ENCODE measurements around the gene WNT3.
A peak's percentile ranks its signal among the peaks of the same experiment; 100 is the strongest.

The WNT3 gene

DNA sequence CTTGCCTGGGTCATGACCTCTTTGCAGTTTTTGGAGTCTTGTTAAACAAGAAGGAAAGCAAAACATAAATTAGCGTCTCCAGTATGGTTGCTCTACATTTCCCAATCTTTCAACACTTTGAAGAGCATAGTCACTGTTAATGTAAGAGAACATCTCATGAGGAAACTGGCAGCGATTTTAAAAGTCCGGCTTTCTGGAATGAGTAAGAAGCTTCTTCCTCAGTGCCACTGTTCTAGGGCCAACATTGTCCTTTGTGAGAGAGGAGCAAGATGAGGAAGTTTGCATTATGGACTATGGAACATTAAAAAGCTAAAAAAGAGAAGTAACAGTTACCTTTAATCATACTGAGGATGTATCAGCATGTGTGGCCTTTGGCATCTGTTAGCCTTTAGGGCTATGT, 73.1 kb downstream of the WNT3 start:
- POLR2A ChIA-PET, result no interaction called here
- CTCF ChIA-PET, result no interaction called here
- TF ChIP-seq FOXM1 (IDR thresholded peaks at IDR 0.05; ENCODE audit: borderline replicate concordance) (no peak), ELF4 (IDR thresholded peaks at IDR 0.05) (no peak), SP1 (IDR thresholded peaks at IDR 0.05) (no peak), NFRKB (IDR thresholded peaks at IDR 0.05) (no peak), L3MBTL2 (conservative IDR thresholded peaks at IDR 0.05) (no peak), HDGF (IDR thresholded peaks at IDR 0.05; ENCODE audit: borderline replicate concordance) (no peak), CTBP1 (IDR thresholded peaks at IDR 0.05; ENCODE audit: borderline replicate concordance) (no peak), FOXK2 (IDR thresholded peaks at IDR 0.05) (no peak), BHLHE40 (IDR thresholded peaks at IDR 0.05; ENCODE audit: borderline replicate concordance) (no peak), ARNT (IDR thresholded peaks at IDR 0.05) (no peak), TARDBP (IDR thresholded peaks at IDR 0.05) (no peak), ZNF384 (IDR thresholded peaks at IDR 0.05) (no peak), LEF1 (IDR thresholded peaks at IDR 0.05; ENCODE audit: borderline replicate concordance) (no peak), SUZ12 (IDR thresholded peaks at IDR 0.05) (no peak), FOXA1 (IDR thresholded peaks at IDR 0.05) (no peak)
- TF ChIP-seq, protein P1, sequence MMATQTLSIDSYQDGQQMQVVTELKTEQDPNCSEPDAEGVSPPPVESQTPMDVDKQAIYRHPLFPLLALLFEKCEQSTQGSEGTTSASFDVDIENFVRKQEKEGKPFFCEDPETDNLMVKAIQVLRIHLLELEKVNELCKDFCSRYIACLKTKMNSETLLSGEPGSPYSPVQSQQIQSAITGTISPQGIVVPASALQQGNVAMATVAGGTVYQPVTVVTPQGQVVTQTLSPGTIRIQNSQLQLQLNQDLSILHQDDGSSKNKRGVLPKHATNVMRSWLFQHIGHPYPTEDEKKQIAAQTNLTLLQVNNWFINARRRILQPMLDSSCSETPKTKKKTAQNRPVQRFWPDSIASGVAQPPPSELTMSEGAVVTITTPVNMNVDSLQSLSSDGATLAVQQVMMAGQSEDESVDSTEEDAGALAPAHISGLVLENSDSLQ (IDR thresholded peaks at IDR 0.05), result no peak
- no peak for DNase-seq (ENCODE audit: extremely low spot score)

DNA sequence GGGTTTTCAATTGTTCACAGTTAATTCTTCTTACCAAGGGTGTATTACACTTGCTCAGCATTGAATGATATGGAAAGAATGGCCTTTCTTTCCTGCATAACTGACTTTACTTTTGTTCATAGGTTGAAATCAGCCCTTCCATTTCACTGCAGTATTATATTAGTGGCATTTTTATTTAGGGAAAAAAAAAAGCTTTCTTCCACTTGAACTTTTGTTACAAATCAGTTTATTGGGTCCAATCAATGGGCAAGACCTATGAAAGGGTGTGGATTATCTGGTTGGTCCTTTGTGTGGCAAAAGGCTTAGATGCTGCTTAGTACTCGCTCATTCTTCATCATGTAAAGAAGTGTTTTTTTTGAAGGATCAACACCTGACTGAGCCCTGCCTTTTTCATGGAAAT, 74.1 kb downstream of the WNT3 start:
- ChIA-PET CTCF (no interaction called here), POLR2A (no interaction called here)
- no peak for TF ChIP-seq L3MBTL2 (conservative IDR thresholded peaks at IDR 0.05)
- TF ChIP-seq ARNT (IDR thresholded peaks at IDR 0.05), result no peak
- TF ChIP-seq FOXA1 (IDR thresholded peaks at IDR 0.05), result no peak
- TF ChIP-seq SUZ12 (IDR thresholded peaks at IDR 0.05), result no peak
- no peak for TF ChIP-seq FOXK2 (IDR thresholded peaks at IDR 0.05)
- TF ChIP-seq ELF4 (IDR thresholded peaks at IDR 0.05), result no peak
- TF ChIP-seq, protein P1 (IDR thresholded peaks at IDR 0.05), result no peak
- TF ChIP-seq LEF1 (IDR thresholded peaks at IDR 0.05; ENCODE audit: borderline replicate concordance), result no peak
- TF ChIP-seq TARDBP (IDR thresholded peaks at IDR 0.05), result no peak
- TF ChIP-seq CTBP1 (IDR thresholded peaks at IDR 0.05; ENCODE audit: borderline replicate concordance), result no peak
- TF ChIP-seq FOXM1 (IDR thresholded peaks at IDR 0.05; ENCODE audit: borderline replicate concordance), result no peak
- TF ChIP-seq ZNF384 (IDR thresholded peaks at IDR 0.05), result no peak
- no peak for TF ChIP-seq NFRKB (IDR thresholded peaks at IDR 0.05)
- TF ChIP-seq BHLHE40 (IDR thresholded peaks at IDR 0.05; ENCODE audit: borderline replicate concordance), result no peak
- TF ChIP-seq SP1 (IDR thresholded peaks at IDR 0.05), result no peak
- DNase-seq (ENCODE audit: extremely low spot score), result no peak

DNA sequence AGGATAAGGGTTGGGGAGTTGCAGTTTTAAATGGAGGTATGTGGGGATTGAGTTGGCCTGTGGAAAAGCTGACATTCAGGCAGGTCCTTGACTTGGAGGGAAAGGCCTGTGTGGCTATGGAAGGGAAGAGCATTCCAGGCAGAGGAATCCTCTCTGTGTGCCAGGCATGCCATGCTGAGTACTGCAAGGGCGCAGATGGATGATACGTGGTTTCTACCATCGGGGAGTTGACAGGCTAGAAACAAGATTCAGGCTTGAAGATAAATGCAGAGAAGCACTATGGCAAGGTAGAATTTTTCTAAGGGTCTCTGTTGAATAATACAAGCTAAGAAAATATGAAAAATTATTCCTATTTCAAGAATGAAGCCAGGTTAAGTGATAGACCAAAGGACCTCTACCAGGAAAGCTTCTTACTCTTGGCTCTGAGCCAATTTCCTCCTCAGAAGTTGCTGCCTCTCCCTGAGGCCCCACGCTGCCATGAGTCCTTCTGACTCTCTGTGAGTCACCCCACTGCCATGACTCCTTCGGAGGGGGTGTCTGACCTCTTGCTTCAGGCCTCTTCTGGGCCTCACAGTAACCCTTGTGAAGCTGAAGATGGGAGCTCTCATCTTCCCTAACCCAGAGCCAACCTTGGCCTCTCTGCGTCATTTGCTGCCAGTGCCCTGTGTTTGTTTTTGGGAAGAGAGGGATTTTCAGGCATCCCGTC, 75.8 kb downstream of the WNT3 start:
- peak; percentile 19 for DNase-seq (ENCODE audit: extremely low spot score)
- ChIA-PET CTCF (no interaction called here), POLR2A (no interaction called here)
- no peak for TF ChIP-seq LEF1 (IDR thresholded peaks at IDR 0.05; ENCODE audit: borderline replicate concordance)

DNA sequence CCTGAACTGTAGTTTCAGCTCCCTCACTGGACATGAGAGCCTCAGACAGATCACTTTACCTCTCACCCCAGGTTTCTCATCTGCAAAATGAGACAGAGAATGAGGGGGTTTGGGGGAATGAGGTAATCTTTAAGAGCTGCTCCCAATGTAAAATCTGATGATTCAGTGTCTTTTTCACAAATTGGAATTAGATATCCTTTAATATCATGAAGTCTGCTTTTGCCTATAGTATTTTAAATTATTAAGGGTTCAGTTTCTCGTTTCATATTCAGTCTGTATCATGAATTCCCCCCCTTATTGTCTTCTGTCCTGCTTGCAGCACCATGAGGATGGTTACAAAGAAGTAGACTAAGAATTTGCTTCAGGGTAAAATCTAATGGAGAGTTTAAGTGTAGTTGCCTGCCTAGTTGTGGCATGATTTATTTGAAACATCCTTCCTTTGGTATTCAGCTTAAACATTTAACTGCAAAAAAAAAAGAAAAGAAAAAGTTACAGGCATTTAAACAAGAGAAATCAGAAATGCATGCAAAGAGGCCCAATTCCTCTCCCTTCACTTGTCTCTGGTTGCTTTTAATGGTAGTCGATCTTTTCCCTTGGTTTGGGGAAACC, 77.3 kb downstream of the WNT3 start:
- TF ChIP-seq BHLHE40 (IDR thresholded peaks at IDR 0.05; ENCODE audit: borderline replicate concordance) (no peak), ARNT (IDR thresholded peaks at IDR 0.05) (no peak)
- ChIA-PET CTCF (interaction anchor here (0.6 kb wide), 1 partner anchor 454 kb away, joined by 3 read pairs; no protein-coding TSS in a partner anchor), POLR2A (no interaction called here)
- no peak for DNase-seq (ENCODE audit: extremely low spot score)

DNA sequence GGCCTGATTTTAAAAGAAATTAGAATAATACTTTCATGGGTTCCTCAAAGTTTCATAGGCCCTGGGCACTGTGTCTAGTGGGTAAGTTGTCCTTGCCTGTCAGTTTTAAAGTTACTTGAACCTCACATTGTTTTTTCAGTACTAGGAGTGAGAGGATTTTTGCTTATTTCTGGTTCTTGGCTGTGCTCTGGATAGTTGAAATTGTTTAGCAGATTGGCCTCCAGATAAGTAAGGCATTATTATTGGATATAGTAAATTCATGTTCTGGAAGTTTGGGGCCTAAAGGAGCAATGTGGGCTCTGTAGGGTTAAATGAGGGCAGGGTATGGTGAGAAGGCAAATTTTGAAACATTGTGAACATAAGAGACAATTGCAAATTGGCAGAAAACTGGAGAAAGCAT, 78.5 kb downstream of the WNT3 start:
- no peak for TF ChIP-seq FOXA1 (IDR thresholded peaks at IDR 0.05)
- no peak for TF ChIP-seq SUZ12 (IDR thresholded peaks at IDR 0.05)
- no peak for TF ChIP-seq NFRKB (IDR thresholded peaks at IDR 0.05)
- TF ChIP-seq SP1 (IDR thresholded peaks at IDR 0.05), result no peak
- DNase-seq (ENCODE audit: extremely low spot score), result no peak
- POLR2A ChIA-PET, result no interaction called here
- CTCF ChIA-PET, result no interaction called here

DNA sequence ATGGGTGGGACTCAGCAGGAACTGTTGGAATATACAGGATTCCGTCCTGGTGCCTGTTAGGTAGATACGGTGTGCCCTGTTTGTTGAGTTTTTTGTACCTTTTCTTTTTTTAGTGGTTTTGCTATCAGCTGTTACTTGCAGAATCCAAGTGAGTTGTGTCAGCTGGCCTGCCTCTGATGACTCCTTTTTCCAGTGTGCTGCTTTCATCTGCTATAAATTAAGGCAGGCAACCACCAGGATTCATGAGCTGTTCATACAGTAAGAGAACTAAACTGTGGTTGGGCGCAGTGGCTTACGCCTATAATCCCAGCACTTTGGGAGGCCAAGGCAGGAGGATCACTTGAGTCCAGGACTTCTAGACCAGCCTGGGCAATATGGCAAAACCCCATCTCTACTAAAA, 79.9 kb downstream of the WNT3 start:
- ChIA-PET POLR2A (no interaction called here), CTCF (no interaction called here)
- TF ChIP-seq ELF4 (IDR thresholded peaks at IDR 0.05) (no peak), ARNT (IDR thresholded peaks at IDR 0.05) (no peak), TARDBP (IDR thresholded peaks at IDR 0.05) (no peak), FOXK2 (IDR thresholded peaks at IDR 0.05) (no peak), NFRKB (IDR thresholded peaks at IDR 0.05) (no peak), L3MBTL2 (conservative IDR thresholded peaks at IDR 0.05) (no peak)
- TF ChIP-seq, protein P1 (IDR thresholded peaks at IDR 0.05), result no peak
- DNase-seq (ENCODE audit: extremely low spot score), result no peak

DNA sequence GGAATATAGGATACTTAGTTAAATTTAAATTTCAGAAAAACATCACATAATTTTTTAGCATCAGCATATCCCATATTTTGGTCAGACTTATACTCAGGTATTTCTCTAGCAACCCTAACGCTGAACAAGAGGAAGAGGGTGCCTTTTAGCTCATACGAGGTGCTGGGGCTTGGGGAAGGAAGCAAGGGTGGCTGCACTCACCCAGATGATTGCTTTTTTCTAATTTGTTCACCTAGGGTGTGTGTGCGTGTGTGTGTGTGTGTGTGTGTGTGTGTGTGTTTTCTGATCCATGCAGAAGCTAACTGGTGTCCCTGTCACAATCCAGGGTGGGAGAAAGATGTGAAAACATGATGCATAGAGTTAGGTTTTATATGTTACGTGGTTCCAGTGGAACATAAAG, 81.2 kb downstream of the WNT3 start:
- no peak for TF ChIP-seq LEF1 (IDR thresholded peaks at IDR 0.05; ENCODE audit: borderline replicate concordance)
- no peak for TF ChIP-seq CTBP1 (IDR thresholded peaks at IDR 0.05; ENCODE audit: borderline replicate concordance)
- TF ChIP-seq, protein P1 (IDR thresholded peaks at IDR 0.05), result no peak
- no peak for TF ChIP-seq ELF4 (IDR thresholded peaks at IDR 0.05)
- no peak for TF ChIP-seq FOXK2 (IDR thresholded peaks at IDR 0.05)
- TF ChIP-seq HDGF (IDR thresholded peaks at IDR 0.05; ENCODE audit: borderline replicate concordance), result no peak
- TF ChIP-seq BHLHE40 (IDR thresholded peaks at IDR 0.05; ENCODE audit: borderline replicate concordance), result no peak
- ChIA-PET CTCF (no interaction called here), POLR2A (no interaction called here)
- DNase-seq (ENCODE audit: extremely low spot score), result no peak

All from HEK293T (cell line).